Right atrium auricular region (tissue), 2 donors: ENCODE data around the gene ADRM1. TPM values are rescaled to one million over a fixed set of nuclear protein-coding genes. Genes with fewer than 3 reads are reported as not detected.

Source experiments
- DNase-seq: peaks from one replicate; pipeline ENCODE4 v3.0.0-alpha.2; 2019; ENCODE audit warnings: low spot score
- H3K27ac ChIP-seq, 2 donors: fragments of 200-600 bp; sonication (generic); 1 replicate in 1 of 2; 2 replicates in 1 of 2; pipeline ENCODE4 v1.5.1; 2016 to 2019
- H3K27me3 ChIP-seq, 2 donors: fragments of 200-600 bp; sonication (generic); one replicate each; pipeline versions ENCODE4 v1.5.1 to v1.6.0; 2017 to 2019
- H3K36me3 ChIP-seq: fragments of 200-600 bp; sonication (generic); one replicate; pipeline ENCODE4 v1.5.1; 2016
- H3K4me1 ChIP-seq, 2 donors: fragments of 200-600 bp; sonication (generic); one replicate each; pipeline versions ENCODE4 v1.5.1 to v1.6.0; 2017 to 2019
- H3K4me3 ChIP-seq, 2 donors: fragments of 200-600 bp; sonication (generic); 1 replicate in 1 of 2; 2 replicates in 1 of 2; pipeline ENCODE4 v1.5.1; 2017 to 2019; ENCODE audit warnings: mild to moderate bottlenecking in 1 of 2, moderate library complexity in 1 of 2
- H3K9me3 ChIP-seq, 2 donors: fragments of 200-600 bp; sonication (generic); one replicate each; pipeline ENCODE4 v1.5.1; 2019
- total RNA-seq, 2 donors: library from RNA; depleted of rRNA; stranded (reverse); fragments of >200 nt; gene quantifications; one replicate each; pipeline ENCODE4 v1.1.0, GENCODE V29; 2016
- TF ChIP-seq, protein P1 (sequence below), 2 donors: fragments of 200-600 bp; sonication (generic); IDR thresholded peaks; one replicate each; pipeline ENCODE4 v1.5.1; 2019; ENCODE audit warnings: antibody characterized with exemption in 2 of 2

Gene ADRM1
- total RNA-seq, 2 donors from 2014 or later = 95.9 to 128 TPM

DNA sequence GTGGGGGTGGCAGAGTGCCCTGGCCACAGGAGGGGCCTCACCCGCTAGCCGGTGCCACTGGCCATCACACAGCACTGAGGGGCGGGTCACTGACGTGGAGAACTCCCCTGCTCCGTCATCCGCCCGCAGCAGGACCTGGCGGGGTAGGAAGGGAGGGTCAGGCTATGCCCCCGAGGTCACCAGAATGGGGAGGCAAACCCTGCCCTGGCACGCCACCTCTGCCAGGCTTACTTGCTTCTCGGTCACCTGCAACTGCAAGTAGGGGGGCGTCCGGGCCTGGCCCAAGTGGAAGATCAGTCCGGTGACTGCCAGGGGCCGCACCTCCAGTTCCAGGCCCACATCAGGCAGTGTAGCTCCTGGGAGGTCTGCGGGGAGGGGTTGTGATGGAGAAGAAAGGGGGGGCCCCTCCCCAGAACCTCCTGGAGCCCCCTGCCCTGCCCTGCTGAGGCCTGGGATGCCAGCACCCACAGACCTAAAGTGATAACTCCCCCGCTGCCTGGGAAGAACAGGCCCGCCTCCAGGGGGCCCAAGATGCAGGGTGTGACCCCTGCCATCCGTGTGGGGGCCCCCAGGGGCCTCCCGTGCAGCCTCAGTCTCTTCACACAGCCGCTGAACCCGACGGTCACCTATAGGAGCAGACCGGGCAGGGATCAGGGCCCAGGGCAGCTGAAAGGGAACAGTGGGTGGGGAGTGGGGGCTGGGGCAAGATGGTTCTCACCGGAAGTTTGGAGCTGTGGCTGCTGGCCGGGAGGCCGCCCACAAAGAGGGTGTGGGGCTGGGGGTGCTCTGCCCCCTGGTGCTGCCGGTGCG is 7.4 kb downstream of the ADRM1 start:
- no peak for DNase-seq
- Histone ChIP-seq H3K4me3 (no peak overlapping the region), H3K36me3 (peaks cover 96% of the 10 kb centered on the region), H3K27me3 (no peaks in the 10 kb centered on the region), H3K9me3 (no peaks in the 10 kb centered on the region), H3K4me1 (peaks cover 0 to 9% of the 10 kb centered on the region in 2 donors), H3K27ac (no peak overlapping the region)
- TF ChIP-seq, protein P1, sequence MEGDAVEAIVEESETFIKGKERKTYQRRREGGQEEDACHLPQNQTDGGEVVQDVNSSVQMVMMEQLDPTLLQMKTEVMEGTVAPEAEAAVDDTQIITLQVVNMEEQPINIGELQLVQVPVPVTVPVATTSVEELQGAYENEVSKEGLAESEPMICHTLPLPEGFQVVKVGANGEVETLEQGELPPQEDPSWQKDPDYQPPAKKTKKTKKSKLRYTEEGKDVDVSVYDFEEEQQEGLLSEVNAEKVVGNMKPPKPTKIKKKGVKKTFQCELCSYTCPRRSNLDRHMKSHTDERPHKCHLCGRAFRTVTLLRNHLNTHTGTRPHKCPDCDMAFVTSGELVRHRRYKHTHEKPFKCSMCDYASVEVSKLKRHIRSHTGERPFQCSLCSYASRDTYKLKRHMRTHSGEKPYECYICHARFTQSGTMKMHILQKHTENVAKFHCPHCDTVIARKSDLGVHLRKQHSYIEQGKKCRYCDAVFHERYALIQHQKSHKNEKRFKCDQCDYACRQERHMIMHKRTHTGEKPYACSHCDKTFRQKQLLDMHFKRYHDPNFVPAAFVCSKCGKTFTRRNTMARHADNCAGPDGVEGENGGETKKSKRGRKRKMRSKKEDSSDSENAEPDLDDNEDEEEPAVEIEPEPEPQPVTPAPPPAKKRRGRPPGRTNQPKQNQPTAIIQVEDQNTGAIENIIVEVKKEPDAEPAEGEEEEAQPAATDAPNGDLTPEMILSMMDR (IDR thresholded peaks at IDR 0.05) = no peak

DNA sequence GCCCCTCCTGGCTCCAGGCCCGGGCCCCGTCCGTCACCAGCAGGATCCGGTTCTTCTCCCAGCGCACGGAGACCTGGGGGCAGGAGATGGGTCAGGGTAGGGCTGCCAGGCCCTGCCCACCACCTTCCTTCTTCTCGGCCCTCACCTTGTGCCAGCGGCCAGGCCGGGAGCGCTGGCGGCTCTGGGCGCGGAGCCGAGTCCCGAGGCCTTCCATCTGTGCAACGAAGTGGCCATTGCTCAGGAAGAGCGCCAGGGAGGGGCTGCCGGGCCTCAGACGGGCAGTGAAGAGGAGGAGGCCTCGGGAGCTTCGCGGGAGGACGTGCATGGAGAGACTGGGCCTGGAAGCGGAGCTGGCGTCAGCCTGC is 7.9 kb downstream of the ADRM1 start:
- Histone ChIP-seq H3K27me3 (no peaks in the 10 kb centered on the region), H3K4me3 (no peak overlapping the region), H3K4me1 (peaks cover 0 to 3% of the 10 kb centered on the region in 2 donors), H3K9me3 (no peaks in the 10 kb centered on the region), H3K27ac (no peak overlapping the region), H3K36me3 (peaks cover 96% of the 10 kb centered on the region)
- no peak for DNase-seq
- TF ChIP-seq, protein P1 (IDR thresholded peaks at IDR 0.05) = no peak

DNA sequence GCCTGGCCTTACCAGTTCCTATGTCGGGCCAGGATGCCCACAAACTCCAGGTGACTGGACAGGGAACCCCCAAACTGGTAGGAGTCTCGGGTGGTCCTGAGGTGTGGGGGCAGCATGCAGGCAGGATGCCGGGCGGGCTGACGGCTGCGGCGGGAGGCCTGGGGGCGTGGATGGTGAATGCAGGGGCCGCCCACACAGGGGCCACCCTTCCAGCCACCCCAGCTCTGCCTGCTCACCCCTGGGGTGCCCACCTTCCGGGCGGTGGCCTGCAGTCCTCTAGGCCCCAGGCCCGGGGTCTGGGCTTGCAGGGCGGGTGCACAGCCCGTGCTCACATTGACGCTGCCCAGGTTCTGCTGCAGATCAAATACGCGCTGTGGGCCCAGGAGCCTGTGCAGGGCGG is 8.4 kb downstream of the ADRM1 start:
- Histone ChIP-seq H3K9me3 (no peaks in the 10 kb centered on the region), H3K4me3 (no peak overlapping the region), H3K36me3 (peaks cover 96% of the 10 kb centered on the region), H3K27me3 (no peaks in the 10 kb centered on the region), H3K4me1 (no peaks in the 10 kb centered on the region), H3K27ac (no peak overlapping the region)
- TF ChIP-seq, protein P1 (IDR thresholded peaks at IDR 0.05) = no peak
- no peak for DNase-seq

DNA sequence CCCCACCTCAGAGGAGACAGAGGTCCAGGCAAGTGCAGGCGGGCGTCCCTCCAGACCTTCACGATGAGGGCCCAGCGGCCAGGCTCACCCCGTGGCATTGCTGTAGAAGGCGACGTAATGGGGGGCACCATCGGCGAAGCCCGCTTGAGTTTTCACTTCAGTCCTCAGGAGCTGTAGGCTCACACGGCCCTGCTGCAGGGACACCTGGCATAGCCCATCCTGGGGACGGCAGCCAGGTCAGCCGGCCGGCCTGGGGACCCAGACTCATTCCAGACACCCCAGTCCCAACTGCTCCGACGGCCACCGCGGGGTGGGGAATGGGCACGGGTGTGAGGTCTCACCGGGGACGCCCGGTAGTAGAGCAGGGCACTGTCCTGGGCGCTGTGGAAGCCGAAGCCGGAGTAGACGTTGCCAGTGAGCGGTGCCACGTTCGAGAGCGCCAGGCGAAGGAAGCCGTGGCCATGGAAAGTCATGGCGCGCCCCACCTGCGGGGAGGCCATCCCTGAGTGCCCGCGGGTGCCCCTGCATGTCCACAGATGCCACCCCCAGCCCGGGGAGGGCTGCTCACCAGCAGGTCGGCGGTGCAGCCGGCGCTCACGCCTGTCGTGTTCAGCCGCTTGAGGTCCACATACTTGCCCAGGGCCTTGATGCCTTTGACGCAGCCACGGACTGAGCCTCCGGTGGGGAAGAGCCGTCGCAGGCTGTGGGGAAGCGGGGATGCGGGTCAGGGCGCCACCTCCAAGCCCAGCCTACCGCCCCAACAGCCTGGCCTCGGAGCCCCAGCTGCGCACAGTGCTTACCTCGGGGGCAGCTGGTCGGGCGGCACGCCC is 9.2 kb downstream of the ADRM1 start:
- TF ChIP-seq, protein P1 (IDR thresholded peaks at IDR 0.05) = no peak
- peaks cover 96% of the 10 kb centered on the region for H3K36me3 ChIP-seq
- no peak overlapping the region for H3K4me3 ChIP-seq
- no peaks in the 10 kb centered on the region for H3K4me1 ChIP-seq
- H3K9me3 ChIP-seq = no peaks in the 10 kb centered on the region
- H3K27me3 ChIP-seq = no peaks in the 10 kb centered on the region
- no peak for DNase-seq
- H3K27ac ChIP-seq = no peak overlapping the region

DNA sequence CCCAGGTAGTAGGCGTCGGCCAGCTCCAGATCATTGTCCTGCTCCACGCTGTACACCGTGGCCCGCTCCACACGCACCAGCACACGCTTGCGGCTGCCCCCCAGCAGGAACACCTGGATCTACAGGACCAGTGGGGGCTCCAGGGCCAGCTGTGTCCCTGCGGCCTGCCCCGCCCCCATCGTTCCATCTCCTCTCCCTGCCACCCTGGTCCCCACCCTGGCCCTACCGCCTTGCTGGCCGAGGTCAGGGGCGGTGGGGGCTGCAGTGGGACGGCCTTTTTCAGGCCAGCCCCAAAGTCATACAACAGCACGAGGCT is 9.8 kb downstream of the ADRM1 start:
- Histone ChIP-seq H3K27me3 (no peaks in the 10 kb centered on the region), H3K27ac (no peak overlapping the region), H3K4me3 (no peak overlapping the region), H3K4me1 (no peaks in the 10 kb centered on the region), H3K36me3 (peaks cover 96% of the 10 kb centered on the region), H3K9me3 (no peaks in the 10 kb centered on the region)
- TF ChIP-seq, protein P1 (IDR thresholded peaks at IDR 0.05) = no peak
- DNase-seq = no peak
